ENCODE data around the gene L1TD1. TPM values are rescaled to one million over a fixed set of nuclear protein-coding genes. Genes with fewer than 3 reads are reported as not detected.

L1TD1 gene
- total and polyA plus RNA-seq, 2 experiments from 2014 or later = 283 to 628 TPM

- H3K4me2 ChIP-seq = no peak overlapping the region
- no peaks in the 10 kb centered on the region for H3K4me1 ChIP-seq (ENCODE audit: insufficient read depth)
- H4K20me1 ChIP-seq (replicated peaks; ENCODE audit: insufficient read depth) = no peaks in the 10 kb centered on the region
- Mint-ChIP-seq H3K27ac (no peak overlapping the region), H3K4me3 (no peak overlapping the region), H3K4me1 (peaks cover 9% of the 10 kb centered on the region; the same call in 1 of the 3 replicates), H3K9me3 (peaks cover 12% of the 10 kb centered on the region; the same call in 2 of the 3 replicates), H3K36me3 (ENCODE audit: low read depth) (peaks cover 10% of the 10 kb centered on the region), H3K27me3 (ENCODE audit: insufficient read depth, low read depth, poor library complexity) (no peaks in the 10 kb centered on the region)
- H3K36me3 ChIP-seq (ENCODE audit: insufficient read depth) = no peaks in the 10 kb centered on the region
- H2AFZ ChIP-seq = no peak overlapping the region
- ATAC-seq = peak; percentile 53
- H3K27ac ChIP-seq (ENCODE audit: low read depth) = no peak overlapping the region
- 0 out of 2 replicates have a peak, but pooled peaks cover 11% of the 10 kb centered on the region for H3F3A ChIP-seq (replicated peaks; ENCODE audit: low read depth)
- no peaks in the 10 kb centered on the region for H3K79me2 ChIP-seq (replicated peaks; ENCODE audit: insufficient read depth)
- H3K27me3 ChIP-seq (ENCODE audit: insufficient read depth) = no peaks in the 10 kb centered on the region
- DNase-seq (ENCODE audit: low spot score) = peak; percentile 66
- no peak overlapping the region for H3K4me3 ChIP-seq
- TF ChIP-seq JUNB (IDR thresholded peaks at IDR 0.05; ENCODE audit: unreplicated experiment) (no peak), ZNF331 (CRISPR knock-in tag; IDR thresholded peaks at IDR 0.05; ENCODE audit: low read depth) (no peak), STAT1 (IDR thresholded peaks at IDR 0.05; ENCODE audit: unreplicated experiment) (no peak), NANOG (IDR thresholded peaks at IDR 0.05; ENCODE audit: borderline replicate concordance) (no peak), ZNF114 (CRISPR knock-in tag; IDR thresholded peaks at IDR 0.05) (no peak), EZH2phosphoT487 (IDR thresholded peaks at IDR 0.05; ENCODE audit: unreplicated experiment) (no peak), ETS1 (IDR thresholded peaks at IDR 0.05) (no peak), EZH2 (IDR thresholded peaks at IDR 0.05; ENCODE audit: low read depth, unreplicated experiment) (no peak)
- TF ChIP-seq, protein P1, sequence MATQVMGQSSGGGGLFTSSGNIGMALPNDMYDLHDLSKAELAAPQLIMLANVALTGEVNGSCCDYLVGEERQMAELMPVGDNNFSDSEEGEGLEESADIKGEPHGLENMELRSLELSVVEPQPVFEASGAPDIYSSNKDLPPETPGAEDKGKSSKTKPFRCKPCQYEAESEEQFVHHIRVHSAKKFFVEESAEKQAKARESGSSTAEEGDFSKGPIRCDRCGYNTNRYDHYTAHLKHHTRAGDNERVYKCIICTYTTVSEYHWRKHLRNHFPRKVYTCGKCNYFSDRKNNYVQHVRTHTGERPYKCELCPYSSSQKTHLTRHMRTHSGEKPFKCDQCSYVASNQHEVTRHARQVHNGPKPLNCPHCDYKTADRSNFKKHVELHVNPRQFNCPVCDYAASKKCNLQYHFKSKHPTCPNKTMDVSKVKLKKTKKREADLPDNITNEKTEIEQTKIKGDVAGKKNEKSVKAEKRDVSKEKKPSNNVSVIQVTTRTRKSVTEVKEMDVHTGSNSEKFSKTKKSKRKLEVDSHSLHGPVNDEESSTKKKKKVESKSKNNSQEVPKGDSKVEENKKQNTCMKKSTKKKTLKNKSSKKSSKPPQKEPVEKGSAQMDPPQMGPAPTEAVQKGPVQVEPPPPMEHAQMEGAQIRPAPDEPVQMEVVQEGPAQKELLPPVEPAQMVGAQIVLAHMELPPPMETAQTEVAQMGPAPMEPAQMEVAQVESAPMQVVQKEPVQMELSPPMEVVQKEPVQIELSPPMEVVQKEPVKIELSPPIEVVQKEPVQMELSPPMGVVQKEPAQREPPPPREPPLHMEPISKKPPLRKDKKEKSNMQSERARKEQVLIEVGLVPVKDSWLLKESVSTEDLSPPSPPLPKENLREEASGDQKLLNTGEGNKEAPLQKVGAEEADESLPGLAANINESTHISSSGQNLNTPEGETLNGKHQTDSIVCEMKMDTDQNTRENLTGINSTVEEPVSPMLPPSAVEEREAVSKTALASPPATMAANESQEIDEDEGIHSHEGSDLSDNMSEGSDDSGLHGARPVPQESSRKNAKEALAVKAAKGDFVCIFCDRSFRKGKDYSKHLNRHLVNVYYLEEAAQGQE (IDR thresholded peaks at IDR 0.05; ENCODE audit: unreplicated experiment) = no peak
- TF ChIP-seq, protein P2, sequence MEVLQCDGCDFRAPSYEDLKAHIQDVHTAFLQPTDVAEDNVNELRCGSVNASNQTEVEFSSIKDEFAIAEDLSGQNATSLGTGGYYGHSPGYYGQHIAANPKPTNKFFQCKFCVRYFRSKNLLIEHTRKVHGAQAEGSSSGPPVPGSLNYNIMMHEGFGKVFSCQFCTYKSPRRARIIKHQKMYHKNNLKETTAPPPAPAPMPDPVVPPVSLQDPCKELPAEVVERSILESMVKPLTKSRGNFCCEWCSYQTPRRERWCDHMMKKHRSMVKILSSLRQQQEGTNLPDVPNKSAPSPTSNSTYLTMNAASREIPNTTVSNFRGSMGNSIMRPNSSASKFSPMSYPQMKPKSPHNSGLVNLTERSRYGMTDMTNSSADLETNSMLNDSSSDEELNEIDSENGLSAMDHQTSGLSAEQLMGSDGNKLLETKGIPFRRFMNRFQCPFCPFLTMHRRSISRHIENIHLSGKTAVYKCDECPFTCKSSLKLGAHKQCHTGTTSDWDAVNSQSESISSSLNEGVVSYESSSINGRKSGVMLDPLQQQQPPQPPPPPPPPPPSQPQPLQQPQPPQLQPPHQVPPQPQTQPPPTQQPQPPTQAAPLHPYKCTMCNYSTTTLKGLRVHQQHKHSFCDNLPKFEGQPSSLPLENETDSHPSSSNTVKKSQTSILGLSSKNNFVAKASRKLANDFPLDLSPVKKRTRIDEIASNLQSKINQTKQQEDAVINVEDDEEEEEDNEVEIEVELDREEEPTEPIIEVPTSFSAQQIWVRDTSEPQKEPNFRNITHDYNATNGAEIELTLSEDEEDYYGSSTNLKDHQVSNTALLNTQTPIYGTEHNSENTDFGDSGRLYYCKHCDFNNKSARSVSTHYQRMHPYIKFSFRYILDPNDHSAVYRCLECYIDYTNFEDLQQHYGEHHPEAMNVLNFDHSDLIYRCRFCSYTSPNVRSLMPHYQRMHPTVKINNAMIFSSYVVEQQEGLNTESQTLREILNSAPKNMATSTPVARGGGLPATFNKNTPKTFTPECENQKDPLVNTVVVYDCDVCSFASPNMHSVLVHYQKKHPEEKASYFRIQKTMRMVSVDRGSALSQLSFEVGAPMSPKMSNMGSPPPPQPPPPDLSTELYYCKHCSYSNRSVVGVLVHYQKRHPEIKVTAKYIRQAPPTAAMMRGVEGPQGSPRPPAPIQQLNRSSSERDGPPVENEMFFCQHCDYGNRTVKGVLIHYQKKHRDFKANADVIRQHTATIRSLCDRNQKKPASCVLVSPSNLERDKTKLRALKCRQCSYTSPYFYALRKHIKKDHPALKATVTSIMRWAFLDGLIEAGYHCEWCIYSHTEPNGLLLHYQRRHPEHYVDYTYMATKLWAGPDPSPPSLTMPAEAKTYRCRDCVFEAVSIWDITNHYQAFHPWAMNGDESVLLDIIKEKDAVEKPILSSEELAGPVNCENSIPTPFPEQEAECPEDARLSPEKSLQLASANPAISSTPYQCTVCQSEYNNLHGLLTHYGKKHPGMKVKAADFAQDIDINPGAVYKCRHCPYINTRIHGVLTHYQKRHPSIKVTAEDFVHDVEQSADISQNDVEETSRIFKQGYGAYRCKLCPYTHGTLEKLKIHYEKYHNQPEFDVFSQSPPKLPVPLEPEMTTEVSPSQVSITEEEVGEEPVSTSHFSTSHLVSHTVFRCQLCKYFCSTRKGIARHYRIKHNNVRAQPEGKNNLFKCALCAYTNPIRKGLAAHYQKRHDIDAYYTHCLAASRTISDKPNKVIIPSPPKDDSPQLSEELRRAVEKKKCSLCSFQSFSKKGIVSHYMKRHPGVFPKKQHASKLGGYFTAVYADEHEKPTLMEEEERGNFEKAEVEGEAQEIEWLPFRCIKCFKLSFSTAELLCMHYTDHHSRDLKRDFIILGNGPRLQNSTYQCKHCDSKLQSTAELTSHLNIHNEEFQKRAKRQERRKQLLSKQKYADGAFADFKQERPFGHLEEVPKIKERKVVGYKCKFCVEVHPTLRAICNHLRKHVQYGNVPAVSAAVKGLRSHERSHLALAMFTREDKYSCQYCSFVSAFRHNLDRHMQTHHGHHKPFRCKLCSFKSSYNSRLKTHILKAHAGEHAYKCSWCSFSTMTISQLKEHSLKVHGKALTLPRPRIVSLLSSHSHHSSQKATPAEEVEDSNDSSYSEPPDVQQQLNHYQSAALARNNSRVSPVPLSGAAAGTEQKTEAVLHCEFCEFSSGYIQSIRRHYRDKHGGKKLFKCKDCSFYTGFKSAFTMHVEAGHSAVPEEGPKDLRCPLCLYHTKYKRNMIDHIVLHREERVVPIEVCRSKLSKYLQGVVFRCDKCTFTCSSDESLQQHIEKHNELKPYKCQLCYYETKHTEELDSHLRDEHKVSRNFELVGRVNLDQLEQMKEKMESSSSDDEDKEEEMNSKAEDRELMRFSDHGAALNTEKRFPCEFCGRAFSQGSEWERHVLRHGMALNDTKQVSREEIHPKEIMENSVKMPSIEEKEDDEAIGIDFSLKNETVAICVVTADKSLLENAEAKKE (CRISPR knock-in tag; IDR thresholded peaks at IDR 0.05) = no peak
- no peaks in the 10 kb centered on the region for H3K9me2 ChIP-seq (ENCODE audit: insufficient read depth)
Observed at GRCh38 chr1:62247391-62248168, 52.9 kb downstream of the L1TD1 start.

All from GM23338 (cell line).